Ovary (tissue), 3 donors: ENCODE measurements around the gene HTR6.

ENCODE experiments used
- CTCF ChIP-seq, 3 donors: fragments of 450-650 bp in 2 of 3; fragments of 200-600 bp in 1 of 3; IDR thresholded peaks; one replicate each; pipeline versions ENCODE4 v1.5.1 to v1.8.0; 2016 to 2022; ENCODE audit warnings: antibody characterized with exemption in 3 of 3, mild to moderate bottlenecking in 1 of 3
- EP300 ChIP-seq: sonication (generic); formaldehyde crosslinking; IDR thresholded peaks from one replicate; pipeline ENCODE4 v1.6.1; 2017; ENCODE audit warnings: antibody characterized with exemption
- POLR2A ChIP-seq: fragments of 450-650 bp; IDR thresholded peaks from one replicate; pipeline ENCODE4 v1.6.1; 2017; ENCODE audit warnings: antibody characterized with exemption, mild to moderate bottlenecking, moderate library complexity
- donor health status: DM: no; HTN: no; CAD: no.

- TF ChIP-seq CTCF (IDR thresholded peaks at IDR 0.05) (no peak), EP300 (no peak), POLR2A (no peak)
Measured at GRCh38 chr1:19678931-19679453, 14.3 kb downstream of the HTR6 start.
